ENCODE results near the gene PSMA1. TPM values are rescaled to one million over a fixed set of nuclear protein-coding genes. Genes with fewer than 3 reads are reported as not detected.

The PSMA1 gene
- total RNA-seq, 1 experiment from 2014 or later = 143 TPM

DNA sequence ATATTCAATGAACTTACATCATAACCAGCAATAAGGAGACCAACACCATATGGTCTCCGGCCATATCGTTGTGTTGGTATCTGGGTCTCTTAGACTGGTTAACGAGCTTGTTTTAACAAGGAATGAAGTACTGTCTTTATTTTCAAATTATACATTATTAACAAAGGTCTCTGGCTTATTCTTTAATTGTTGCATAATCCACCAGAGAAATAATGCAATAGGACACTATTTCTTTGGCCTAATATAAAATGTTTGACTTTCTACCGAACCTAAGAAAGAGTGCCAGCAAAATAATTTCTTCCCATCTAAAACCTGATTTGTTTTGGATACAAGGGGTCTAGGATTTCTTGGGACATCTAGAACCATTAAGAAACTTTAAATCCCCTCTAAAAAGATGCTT lies 6.4 kb downstream of the PSMA1 start:
- H3K4me3 ChIP-seq = no peak overlapping the region
- ChIA-PET CTCF (no interaction called here), POLR2A (ENCODE audit: unreplicated experiment) (no interaction called here)
- H3K79me2 ChIP-seq (ENCODE audit: low read depth) = peaks cover 23% of the 10 kb centered on the region
- no peaks in the 10 kb centered on the region for H3K27me3 ChIP-seq (ENCODE audit: insufficient read depth, low read depth)
- H3K4me1 ChIP-seq (replicated peaks; ENCODE audit: insufficient read depth) = no peaks in the 10 kb centered on the region; the same call in 1 of the 2 replicates
- BruUV-seq (replicated peaks) = no TSS peak
- no peak overlapping the region for H3K27ac ChIP-seq
- peaks cover 18% of the 10 kb centered on the region for H3K36me3 ChIP-seq (ENCODE audit: low read depth)
- no peak overlapping the region for H2AFZ ChIP-seq
- no peak for DNase-seq
- TF ChIP-seq EZH2 (IDR thresholded peaks at IDR 0.05; ENCODE audit: low read depth) = no peak
- peaks cover 2% of the 10 kb centered on the region; the same call in 1 of the 2 replicates for H3F3A ChIP-seq (ENCODE audit: insufficient read depth, low read depth)
- no peaks in the 10 kb centered on the region for H4K20me1 ChIP-seq (ENCODE audit: insufficient read depth)
- no peaks in the 10 kb centered on the region for H3K9me3 ChIP-seq (ENCODE audit: insufficient read depth, low read depth)
- H3K4me2 ChIP-seq = no peak overlapping the region
- no peaks in the 10 kb centered on the region for H3K9me2 ChIP-seq (ENCODE audit: insufficient read depth)
- intact Hi-C loops (cut with micrococcal nuclease; ENCODE audit: unreplicated experiment) = no loop called here

DNA sequence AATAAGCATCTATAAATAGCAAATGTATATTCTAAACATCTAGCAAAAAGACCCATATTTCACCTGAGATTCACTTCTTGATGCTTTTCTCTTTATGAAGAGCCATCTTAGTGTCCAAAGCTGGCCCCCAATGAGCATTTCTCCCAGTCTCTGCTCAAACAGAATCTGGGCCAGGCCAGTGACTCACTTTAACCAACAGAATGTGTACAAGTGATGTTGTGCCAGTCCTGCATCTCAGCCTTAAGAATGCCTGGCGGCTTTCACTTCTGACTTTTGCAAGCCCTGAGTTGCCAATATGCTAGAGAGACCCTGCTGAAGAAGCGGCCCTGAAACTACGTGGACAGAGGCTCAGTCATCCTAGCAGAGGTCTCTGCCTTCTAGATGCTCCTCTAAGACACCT lies 13.7 kb downstream of the PSMA1 start:
- no peaks in the 10 kb centered on the region for H3K4me1 ChIP-seq (replicated peaks; ENCODE audit: insufficient read depth)
- H3K9me2 ChIP-seq (ENCODE audit: insufficient read depth) = no peaks in the 10 kb centered on the region
- no peaks in the 10 kb centered on the region for H3K9me3 ChIP-seq (ENCODE audit: insufficient read depth, low read depth)
- no peak for DNase-seq
- no peaks in the 10 kb centered on the region for H3K79me2 ChIP-seq (ENCODE audit: low read depth)
- peaks cover 11% of the 10 kb centered on the region; the same call in 1 of the 2 replicates for H3K36me3 ChIP-seq (ENCODE audit: low read depth)
- ChIA-PET CTCF (interaction anchor here (0.6 kb wide), 1 partner anchor 284 kb away, joined by 3 read pairs; no protein-coding TSS in a partner anchor), POLR2A (ENCODE audit: unreplicated experiment) (no interaction called here)
- H3K27me3 ChIP-seq (ENCODE audit: insufficient read depth, low read depth) = no peaks in the 10 kb centered on the region
- H2AFZ ChIP-seq = no peak overlapping the region
- H3K4me3 ChIP-seq = no peak overlapping the region
- H4K20me1 ChIP-seq (ENCODE audit: insufficient read depth) = no peaks in the 10 kb centered on the region
- BruUV-seq (replicated peaks) = no TSS peak
- intact Hi-C loops (cut with micrococcal nuclease; ENCODE audit: unreplicated experiment) = no loop called here
- peaks cover 25% of the 10 kb centered on the region; the same call in 1 of the 2 replicates for H3F3A ChIP-seq (ENCODE audit: insufficient read depth, low read depth)
- H3K4me2 ChIP-seq = no peak overlapping the region
- TF ChIP-seq, protein P1, sequence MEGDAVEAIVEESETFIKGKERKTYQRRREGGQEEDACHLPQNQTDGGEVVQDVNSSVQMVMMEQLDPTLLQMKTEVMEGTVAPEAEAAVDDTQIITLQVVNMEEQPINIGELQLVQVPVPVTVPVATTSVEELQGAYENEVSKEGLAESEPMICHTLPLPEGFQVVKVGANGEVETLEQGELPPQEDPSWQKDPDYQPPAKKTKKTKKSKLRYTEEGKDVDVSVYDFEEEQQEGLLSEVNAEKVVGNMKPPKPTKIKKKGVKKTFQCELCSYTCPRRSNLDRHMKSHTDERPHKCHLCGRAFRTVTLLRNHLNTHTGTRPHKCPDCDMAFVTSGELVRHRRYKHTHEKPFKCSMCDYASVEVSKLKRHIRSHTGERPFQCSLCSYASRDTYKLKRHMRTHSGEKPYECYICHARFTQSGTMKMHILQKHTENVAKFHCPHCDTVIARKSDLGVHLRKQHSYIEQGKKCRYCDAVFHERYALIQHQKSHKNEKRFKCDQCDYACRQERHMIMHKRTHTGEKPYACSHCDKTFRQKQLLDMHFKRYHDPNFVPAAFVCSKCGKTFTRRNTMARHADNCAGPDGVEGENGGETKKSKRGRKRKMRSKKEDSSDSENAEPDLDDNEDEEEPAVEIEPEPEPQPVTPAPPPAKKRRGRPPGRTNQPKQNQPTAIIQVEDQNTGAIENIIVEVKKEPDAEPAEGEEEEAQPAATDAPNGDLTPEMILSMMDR (conservative IDR thresholded peaks at IDR 0.05) = no peak
- TF ChIP-seq EZH2 (IDR thresholded peaks at IDR 0.05; ENCODE audit: low read depth) = no peak
- no peak overlapping the region for H3K27ac ChIP-seq

GRCh38 chr11:14503023-14503422 lies 17.2 kb downstream of the PSMA1 start:
- H3K36me3 ChIP-seq (ENCODE audit: low read depth) = peaks cover 8% of the 10 kb centered on the region; the same call in 1 of the 2 replicates

More at GRCh38 chr11:14503023-14503422, 17.2 kb downstream of the PSMA1 start:
- peaks cover 13% of the 10 kb centered on the region for H3K79me2 ChIP-seq (ENCODE audit: low read depth)
- TF ChIP-seq EZH2 (IDR thresholded peaks at IDR 0.05; ENCODE audit: low read depth) = no peak
- TF ChIP-seq, protein P1 (conservative IDR thresholded peaks at IDR 0.05) = no peak
- POLR2A ChIA-PET (ENCODE audit: unreplicated experiment) = no interaction called here
- peaks cover 20% of the 10 kb centered on the region; the same call in 1 of the 2 replicates for H3F3A ChIP-seq (ENCODE audit: insufficient read depth, low read depth)
- no peaks in the 10 kb centered on the region for H3K9me2 ChIP-seq (ENCODE audit: insufficient read depth)
- H3K4me3 ChIP-seq = no peak overlapping the region
- peaks cover 8% of the 10 kb centered on the region; the same call in 1 of the 2 replicates for H3K4me1 ChIP-seq (replicated peaks; ENCODE audit: insufficient read depth)
- H2AFZ ChIP-seq = no peak overlapping the region
- H3K9me3 ChIP-seq (ENCODE audit: insufficient read depth, low read depth) = no peaks in the 10 kb centered on the region
- no peak overlapping the region for H3K4me2 ChIP-seq
- BruUV-seq (replicated peaks) = no TSS peak
- H3K27ac ChIP-seq = no peak overlapping the region
- H3K27me3 ChIP-seq (ENCODE audit: insufficient read depth, low read depth) = no peaks in the 10 kb centered on the region
- H4K20me1 ChIP-seq (ENCODE audit: insufficient read depth) = peaks cover 3% of the 10 kb centered on the region; the same call in 1 of the 2 replicates
- intact Hi-C loops (cut with micrococcal nuclease; ENCODE audit: unreplicated experiment) = no loop called here
- CTCF ChIA-PET = interaction anchor here (0.6 kb wide), 1 partner anchor 141 kb away, joined by 3 read pairs; no protein-coding TSS in a partner anchor
- DNase-seq = no peak

All from PC-9 (cell line).